Measurements from ENCODE around the gene EGFL7. TPM values are rescaled to one million over a fixed set of nuclear protein-coding genes. Genes with fewer than 3 reads are reported as not detected.
A peak's percentile ranks its signal among the peaks of the same experiment; 100 is the strongest.

The EGFL7 gene
- total and polyA plus RNA-seq, 10 of the 15 experiments (the other 5 are each of a cell fraction or from before 2014, with no cell fraction given): 0.06 to 0.46 (median 0.19) TPM; not detected in 5

DNA sequence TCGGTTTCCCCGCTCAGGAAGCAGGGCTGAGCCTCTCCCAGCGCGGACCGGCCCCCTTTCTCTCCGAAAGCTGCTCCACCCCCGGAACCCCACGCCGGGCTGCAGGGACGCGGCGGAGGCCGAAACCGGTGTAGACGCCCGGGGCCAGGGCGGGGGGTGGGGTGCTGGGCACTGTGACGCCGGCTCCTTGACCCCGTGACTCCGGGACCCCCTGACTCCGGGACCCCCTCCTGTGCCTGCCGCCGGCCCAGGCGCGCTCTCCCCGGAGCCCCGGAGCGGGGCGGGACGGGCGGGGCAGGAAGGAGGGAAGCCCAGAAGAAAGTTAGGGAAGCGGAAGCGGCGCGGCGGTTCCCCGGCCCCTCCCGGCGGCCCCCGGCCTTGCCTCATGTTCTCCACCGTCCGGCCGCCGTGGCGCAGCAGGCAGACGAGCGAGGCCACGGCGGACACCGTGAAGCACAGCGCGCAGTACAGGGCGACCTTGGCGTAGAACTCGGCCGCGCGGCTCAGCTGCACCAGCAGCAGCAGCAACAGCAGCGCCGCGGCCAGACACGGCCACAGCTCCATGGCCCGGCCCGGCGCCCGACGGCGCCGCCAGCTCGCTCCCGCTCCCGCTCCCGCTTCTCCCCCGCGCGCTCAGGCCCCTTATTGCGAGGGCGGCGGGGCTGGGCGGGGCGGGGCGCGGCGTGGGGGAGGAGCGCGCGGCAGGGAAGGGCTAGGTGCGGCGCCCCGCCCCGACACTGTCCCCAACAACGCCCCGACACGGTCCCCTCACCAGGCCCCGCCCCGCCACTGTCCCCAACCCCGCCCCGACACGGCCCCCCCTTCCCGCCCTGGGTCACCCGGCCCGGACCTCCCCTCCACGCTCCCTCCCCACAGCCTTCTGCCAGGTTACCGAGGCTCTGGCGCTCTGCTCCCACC lies 24.3 kb downstream of the EGFL7 start, which contains the start of gene AGPAT2:
Gene AGPAT2 (minus strand): TSS at position 664 of the 918 bp plus-strand sequence. CDS start 100 bp downstream, at position 564.
- ATAC-seq (peak; percentile 92), DNase-seq (ENCODE audit: low read depth, low spot score) (no peak), FAIRE-seq (no peak)
- ChIA-PET SMC1A (ENCODE audit: uncharacterized antibody, unreplicated experiment) (no interaction called here), POLR2A (interaction anchor here (1.0 kb wide), 1 partner anchor 55 kb away, joined by 3 read pairs; no protein-coding TSS in a partner anchor), RAD21 (ENCODE audit: unreplicated experiment) (interaction anchor here (0.8 kb wide), 1 partner anchor 20 kb away, joined by 4 read pairs; no protein-coding TSS in a partner anchor), CTCF (interaction anchor here (0.7 to 3.0 kb wide), 9 partner anchors 13 to 42 kb away, joined by 3 to 13 read pairs (median 3); no protein-coding TSS in a partner anchor)
- no peaks in the 10 kb centered on the region for H3K36me3 ChIP-seq (ENCODE audit: control insufficient read depth in 2 of 2, insufficient read depth in 2 of 2, low read length in 1 of 2)
- peaks cover 7% of the 10 kb centered on the region for H3K79me2 ChIP-seq (ENCODE audit: control insufficient read depth, insufficient read depth, low read length)
- peak within 1 kb of the TSS; percentile 82 for H2AFZ ChIP-seq (ENCODE audit: control insufficient read depth, low read depth, low read length)
- BruUV-seq (replicated peaks): TSS peak; percentile 78
- H3K27me3 ChIP-seq (replicated peaks in 1 of 2; ENCODE audit: control insufficient read depth in 2 of 2, insufficient read depth in 2 of 2, low read length in 1 of 2): no peaks in the 10 kb centered on the region
- in situ Hi-C loops (cut with MboI) (no loop called here), intact Hi-C loops (cut with micrococcal nuclease; ENCODE audit: unreplicated experiment) (loop anchor here (5.0 kb wide), 1 partner anchor 200 kb away; no protein-coding TSS in a partner anchor)
- peak within 1 kb of the TSS; percentile 71 for H3K9ac ChIP-seq (ENCODE audit: control insufficient read depth, insufficient read depth, low read length)
- no peaks in the 10 kb centered on the region for H3K9me3 ChIP-seq (replicated peaks; ENCODE audit: control insufficient read depth, insufficient read depth, low read length)
- peak within 1 kb of the TSS; percentile 99 for H3K4me3 ChIP-seq
- H4K20me1 ChIP-seq (ENCODE audit: control insufficient read depth, insufficient read depth): no peaks in the 10 kb centered on the region; the same call in none of the 2 replicates
- peak within 1 kb of the TSS; percentile 55 for H3K27ac ChIP-seq (ENCODE audit: control insufficient read depth, insufficient read depth)
- peaks cover 16% of the 10 kb centered on the region for H3K4me1 ChIP-seq (ENCODE audit: control insufficient read depth, insufficient read depth, low read length)
- WGBS (ENCODE audit: insufficient coverage, insufficient replicate concordance, low lambda C conversion rate, missing lambda C conversion rate): under 1% methylated on average over 61 of the region's 106 CpGs
- H3K4me2 ChIP-seq (ENCODE audit: control insufficient read depth, insufficient read depth): peak within 1 kb of the TSS; percentile 98
- TF ChIP-seq HCFC1 (IDR thresholded peaks at IDR 0.05; ENCODE audit: low read length) (no peak), STAT1 (conservative IDR thresholded peaks at IDR 0.05) (no peak), SUPT20H (IDR thresholded peaks at IDR 0.05; ENCODE audit: borderline replicate concordance, control insufficient read depth, low read depth, low read length) (no peak), LARP7 (IDR thresholded peaks at IDR 0.05) (peak; percentile 91), NR2F1 (conservative IDR thresholded peaks at IDR 0.05) (peak; percentile 31; the same call in 1 of the 2 replicates), POLR2AphosphoS5 (IDR thresholded peaks at IDR 0.05; ENCODE audit: low read length) (peak; percentile 44; the same call in 1 of the 2 replicates), RB1 (IDR thresholded peaks at IDR 0.05; ENCODE audit: borderline replicate concordance) (peak; percentile 19; the same call in 1 of the 2 replicates), BHLHE40 (IDR thresholded peaks at IDR 0.05; ENCODE audit: borderline replicate concordance in 1 of 2, low read depth in 2 of 2, low read length in 1 of 2) (peak in 1 of 2 experiments; percentile 34; a peak in 1 of 4 replicates), SMARCA5 (IDR thresholded peaks at IDR 0.05) (peak; percentile 97)
- TF ChIP-seq, protein P1, sequence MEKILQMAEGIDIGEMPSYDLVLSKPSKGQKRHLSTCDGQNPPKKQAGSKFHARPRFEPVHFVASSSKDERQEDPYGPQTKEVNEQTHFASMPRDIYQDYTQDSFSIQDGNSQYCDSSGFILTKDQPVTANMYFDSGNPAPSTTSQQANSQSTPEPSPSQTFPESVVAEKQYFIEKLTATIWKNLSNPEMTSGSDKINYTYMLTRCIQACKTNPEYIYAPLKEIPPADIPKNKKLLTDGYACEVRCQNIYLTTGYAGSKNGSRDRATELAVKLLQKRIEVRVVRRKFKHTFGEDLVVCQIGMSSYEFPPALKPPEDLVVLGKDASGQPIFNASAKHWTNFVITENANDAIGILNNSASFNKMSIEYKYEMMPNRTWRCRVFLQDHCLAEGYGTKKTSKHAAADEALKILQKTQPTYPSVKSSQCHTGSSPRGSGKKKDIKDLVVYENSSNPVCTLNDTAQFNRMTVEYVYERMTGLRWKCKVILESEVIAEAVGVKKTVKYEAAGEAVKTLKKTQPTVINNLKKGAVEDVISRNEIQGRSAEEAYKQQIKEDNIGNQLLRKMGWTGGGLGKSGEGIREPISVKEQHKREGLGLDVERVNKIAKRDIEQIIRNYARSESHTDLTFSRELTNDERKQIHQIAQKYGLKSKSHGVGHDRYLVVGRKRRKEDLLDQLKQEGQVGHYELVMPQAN (conservative IDR thresholded peaks at IDR 0.05): peak; percentile 45; the same call in 1 of the 2 replicates
- TF ChIP-seq, protein P2, sequence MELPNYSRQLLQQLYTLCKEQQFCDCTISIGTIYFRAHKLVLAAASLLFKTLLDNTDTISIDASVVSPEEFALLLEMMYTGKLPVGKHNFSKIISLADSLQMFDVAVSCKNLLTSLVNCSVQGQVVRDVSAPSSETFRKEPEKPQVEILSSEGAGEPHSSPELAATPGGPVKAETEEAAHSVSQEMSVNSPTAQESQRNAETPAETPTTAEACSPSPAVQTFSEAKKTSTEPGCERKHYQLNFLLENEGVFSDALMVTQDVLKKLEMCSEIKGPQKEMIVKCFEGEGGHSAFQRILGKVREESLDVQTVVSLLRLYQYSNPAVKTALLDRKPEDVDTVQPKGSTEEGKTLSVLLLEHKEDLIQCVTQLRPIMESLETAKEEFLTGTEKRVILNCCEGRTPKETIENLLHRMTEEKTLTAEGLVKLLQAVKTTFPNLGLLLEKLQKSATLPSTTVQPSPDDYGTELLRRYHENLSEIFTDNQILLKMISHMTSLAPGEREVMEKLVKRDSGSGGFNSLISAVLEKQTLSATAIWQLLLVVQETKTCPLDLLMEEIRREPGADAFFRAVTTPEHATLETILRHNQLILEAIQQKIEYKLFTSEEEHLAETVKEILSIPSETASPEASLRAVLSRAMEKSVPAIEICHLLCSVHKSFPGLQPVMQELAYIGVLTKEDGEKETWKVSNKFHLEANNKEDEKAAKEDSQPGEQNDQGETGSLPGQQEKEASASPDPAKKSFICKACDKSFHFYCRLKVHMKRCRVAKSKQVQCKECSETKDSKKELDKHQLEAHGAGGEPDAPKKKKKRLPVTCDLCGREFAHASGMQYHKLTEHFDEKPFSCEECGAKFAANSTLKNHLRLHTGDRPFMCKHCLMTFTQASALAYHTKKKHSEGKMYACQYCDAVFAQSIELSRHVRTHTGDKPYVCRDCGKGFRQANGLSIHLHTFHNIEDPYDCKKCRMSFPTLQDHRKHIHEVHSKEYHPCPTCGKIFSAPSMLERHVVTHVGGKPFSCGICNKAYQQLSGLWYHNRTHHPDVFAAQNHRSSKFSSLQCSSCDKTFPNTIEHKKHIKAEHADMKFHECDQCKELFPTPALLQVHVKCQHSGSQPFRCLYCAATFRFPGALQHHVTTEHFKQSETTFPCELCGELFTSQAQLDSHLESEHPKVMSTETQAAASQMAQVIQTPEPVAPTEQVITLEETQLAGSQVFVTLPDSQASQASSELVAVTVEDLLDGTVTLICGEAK (IDR thresholded peaks at IDR 0.05; ENCODE audit: borderline replicate concordance): no peak

All from GM12878 (cell line).